MG63 (cell line): Measurements from ENCODE around the gene SPIRE1. TPM values are rescaled to one million over a fixed set of nuclear protein-coding genes. Genes with fewer than 3 reads are reported as not detected.

Experiments
- DNase-seq: peaks from one replicate; pipeline ENCODE4 v3.0.0-alpha.2; 2020
- H3K27me3 ChIP-seq: fragments of 250-450 bp; sonication (Bioruptor Pico); 2 replicates; pipeline ENCODE4 v1.5.1; 2020; ENCODE audit warnings: mild to moderate bottlenecking, moderate library complexity
- H3K36me3 ChIP-seq: fragments of 250-450 bp; sonication (Bioruptor Pico); 2 replicates; pipeline ENCODE4 v1.5.1; 2020; ENCODE audit warnings: mild to moderate bottlenecking, moderate library complexity
- H3K4me3 ChIP-seq: fragments of 250-450 bp; sonication (Bioruptor Pico); 2 replicates; pipeline ENCODE4 v1.5.1; 2020; ENCODE audit warnings: mild to moderate bottlenecking, moderate library complexity
- H3K9me3 ChIP-seq: fragments of 250-450 bp; sonication (Bioruptor Pico); 2 replicates; pipeline ENCODE4 v1.5.1; 2020; ENCODE audit warnings: mild to moderate bottlenecking, moderate library complexity
- total RNA-seq: library from RNA; depleted of rRNA; stranded (reverse); fragments of >200 nt; shearing (Covaris generic); gene quantifications from 2 replicates; pipeline ENCODE4 v1.2.3, GENCODE V29; 2014; ENCODE audit warnings: low replicate concordance; rRNA removed

The SPIRE1 gene
- total RNA-seq, 1 experiment from 2014 or later, result 19.9 TPM

DNA sequence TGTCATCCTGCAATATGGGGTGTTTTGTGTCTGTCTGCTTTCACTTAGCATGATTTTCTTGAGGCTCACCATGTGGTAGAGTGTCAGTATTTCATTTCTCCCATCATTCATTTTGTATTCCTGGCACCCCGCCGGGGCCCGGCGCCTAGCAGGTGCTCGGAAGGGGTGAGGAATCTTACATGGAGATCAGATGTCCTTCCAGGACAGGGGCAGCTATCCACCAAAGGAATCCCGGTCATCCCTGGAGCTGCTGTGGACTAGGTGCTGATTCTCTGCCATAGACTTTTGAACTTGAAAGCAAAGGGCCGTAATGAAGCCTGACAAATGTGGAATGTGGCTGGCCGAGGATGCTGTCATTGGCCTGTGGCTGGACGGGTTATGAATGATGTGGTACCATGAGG, 247.8 kb downstream of the SPIRE1 start:
- no peaks in the 10 kb centered on the region for H3K9me3 ChIP-seq
- peaks cover 25% of the 10 kb centered on the region for H3K36me3 ChIP-seq
- no peaks in the 10 kb centered on the region for H3K27me3 ChIP-seq
- DNase-seq, result no peak
- no peak overlapping the region for H3K4me3 ChIP-seq

DNA sequence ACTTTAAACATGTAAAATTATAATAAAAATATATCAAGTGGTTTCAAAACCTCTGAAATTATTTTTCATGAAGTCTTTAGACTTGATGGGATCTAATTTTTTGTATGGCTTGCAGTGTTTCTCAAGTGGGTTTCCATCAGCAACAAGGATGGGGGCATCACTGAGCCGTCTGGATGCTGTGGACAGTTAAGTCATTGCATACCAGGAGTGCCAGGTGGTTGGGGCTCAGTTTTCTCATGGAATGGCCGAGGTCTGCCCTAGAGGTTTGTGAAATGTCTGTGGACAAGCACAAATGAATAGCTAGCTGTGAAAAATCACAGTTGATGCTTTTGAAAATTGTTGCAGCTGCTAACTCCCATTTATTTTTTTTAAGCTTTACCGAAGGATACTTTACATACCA, 248.4 kb downstream of the SPIRE1 start:
- no peaks in the 10 kb centered on the region for H3K9me3 ChIP-seq
- no peak for DNase-seq
- H3K36me3 ChIP-seq, result peaks cover 25% of the 10 kb centered on the region
- peak overlapping the region; percentile 3; the same call in 1 of the 2 replicates for H3K4me3 ChIP-seq
- no peaks in the 10 kb centered on the region for H3K27me3 ChIP-seq

DNA sequence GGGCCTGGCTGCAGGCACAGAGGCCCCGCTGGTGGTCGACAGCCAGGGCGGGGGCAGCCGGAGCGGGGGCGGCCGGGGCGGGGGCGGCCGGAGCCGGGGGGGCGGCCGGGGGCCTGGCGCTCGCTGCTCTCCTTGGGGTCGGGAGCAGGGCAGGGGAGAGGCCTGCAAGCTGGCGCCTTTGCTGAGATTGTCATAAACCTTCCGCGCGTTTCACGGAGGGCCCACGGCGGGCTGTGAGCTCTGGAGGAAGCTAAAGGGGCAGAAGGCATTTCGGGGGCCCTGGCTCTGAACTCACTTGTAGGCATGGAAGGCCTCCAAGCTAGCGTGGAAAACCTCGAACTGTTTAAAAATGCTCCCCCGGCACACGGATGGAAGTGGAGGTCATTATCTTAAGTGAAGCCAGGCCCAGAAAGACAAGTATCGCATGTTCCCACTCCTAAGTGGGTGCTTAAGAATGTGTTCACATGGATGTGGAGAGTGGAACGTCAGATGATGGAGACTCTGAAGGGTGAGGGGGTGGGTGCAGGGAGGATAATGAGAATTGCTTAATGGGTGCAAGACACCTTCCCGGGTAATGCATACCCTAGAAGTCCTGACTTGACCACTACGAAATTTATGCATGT, 249.5 kb downstream of the SPIRE1 start:
- peaks cover 16% of the 10 kb centered on the region for H3K36me3 ChIP-seq
- no peaks in the 10 kb centered on the region for H3K9me3 ChIP-seq
- no peaks in the 10 kb centered on the region for H3K27me3 ChIP-seq
- no peak for DNase-seq
- peak overlapping the region; percentile 61 for H3K4me3 ChIP-seq

DNA sequence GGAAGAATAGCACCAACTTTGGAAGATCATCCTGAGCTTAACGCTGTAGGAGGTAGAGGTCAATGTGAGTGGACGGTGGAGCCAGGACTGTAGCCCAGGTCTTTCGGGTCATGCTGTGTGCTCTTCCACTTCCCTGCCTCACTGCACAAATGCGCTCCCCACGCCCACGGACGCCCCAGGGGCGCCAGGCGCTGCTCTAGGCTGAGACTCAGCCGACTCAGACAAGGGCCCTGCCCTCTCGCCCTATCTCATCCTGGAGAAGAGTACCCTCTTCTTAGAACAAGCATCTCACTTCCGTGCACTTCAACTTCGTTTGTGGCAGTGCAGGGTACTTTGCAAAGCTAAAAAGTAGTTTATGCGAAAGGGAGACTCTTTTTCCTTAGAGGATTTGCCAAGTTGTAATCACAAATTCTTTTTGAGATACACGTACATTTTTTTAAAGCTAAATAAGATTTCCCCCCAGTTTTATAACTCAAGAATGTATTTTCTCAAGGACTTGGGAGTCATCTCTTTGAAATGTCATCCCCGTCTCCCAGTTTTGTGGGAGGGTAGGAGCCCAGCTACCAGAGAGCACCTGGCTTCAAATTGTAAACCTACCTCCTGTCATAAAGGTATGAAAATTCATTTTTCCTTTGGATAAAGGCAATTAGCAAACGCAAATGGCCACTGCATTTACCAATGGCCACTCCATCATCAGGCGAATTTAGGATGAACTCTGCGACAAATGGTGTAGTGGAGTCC, 251.4 kb downstream of the SPIRE1 start:
- Histone ChIP-seq H3K4me3 (no peak overlapping the region), H3K9me3 (no peaks in the 10 kb centered on the region), H3K27me3 (no peaks in the 10 kb centered on the region), H3K36me3 (peaks cover 11% of the 10 kb centered on the region)
- no peak for DNase-seq

GRCh38 chr18:12405066-12405465, 252.8 kb downstream of the SPIRE1 start:
- H3K27me3 ChIP-seq, result no peaks in the 10 kb centered on the region
- no peaks in the 10 kb centered on the region for H3K9me3 ChIP-seq
- H3K36me3 ChIP-seq, result peaks cover 2% of the 10 kb centered on the region
- DNase-seq, result no peak
- no peak overlapping the region for H3K4me3 ChIP-seq

- H3K4me3 ChIP-seq, result no peak overlapping the region
- no peaks in the 10 kb centered on the region for H3K9me3 ChIP-seq
- no peaks in the 10 kb centered on the region for H3K36me3 ChIP-seq
- peak; percentile 55 for DNase-seq
- H3K27me3 ChIP-seq, result no peaks in the 10 kb centered on the region
Measured at GRCh38 chr18:12403601-12404506, 254.1 kb downstream of the SPIRE1 start.

DNA sequence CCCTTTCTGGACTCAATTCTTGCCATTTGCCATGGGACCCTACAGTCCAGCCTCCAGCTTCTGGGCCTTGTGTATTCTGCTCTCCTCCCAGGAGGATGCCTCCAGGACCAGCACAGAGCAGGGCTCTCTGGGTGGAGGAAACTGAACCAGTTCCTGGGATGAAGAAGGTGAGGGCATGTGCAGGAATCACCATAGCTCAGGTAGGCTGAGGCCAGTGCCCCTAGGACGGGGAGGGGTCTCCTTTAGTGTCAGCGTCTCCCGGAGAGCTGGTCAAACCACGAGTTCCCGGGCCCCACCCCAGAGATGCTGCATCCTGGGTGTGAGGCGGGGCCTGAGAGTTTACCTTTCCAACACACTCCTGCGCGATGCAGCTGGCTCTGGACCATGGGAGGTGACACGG, 256.0 kb downstream of the SPIRE1 start:
- Histone ChIP-seq H3K9me3 (no peaks in the 10 kb centered on the region), H3K4me3 (no peak overlapping the region), H3K27me3 (no peaks in the 10 kb centered on the region), H3K36me3 (no peaks in the 10 kb centered on the region)
- DNase-seq, result no peak

GRCh38 chr18:12399231-12399630, 258.7 kb downstream of the SPIRE1 start:
- no peak overlapping the region for H3K4me3 ChIP-seq
- no peaks in the 10 kb centered on the region for H3K9me3 ChIP-seq
- no peak for DNase-seq
- no peaks in the 10 kb centered on the region for H3K27me3 ChIP-seq
- H3K36me3 ChIP-seq, result no peaks in the 10 kb centered on the region

- no peaks in the 10 kb centered on the region for H3K9me3 ChIP-seq
- H3K36me3 ChIP-seq, result no peaks in the 10 kb centered on the region
- no peaks in the 10 kb centered on the region for H3K27me3 ChIP-seq
- no peak overlapping the region for H3K4me3 ChIP-seq
- DNase-seq, result no peak
Measured at GRCh38 chr18:12398625-12399024, 259.3 kb downstream of the SPIRE1 start.

- no peaks in the 10 kb centered on the region for H3K27me3 ChIP-seq
- no peak overlapping the region for H3K4me3 ChIP-seq
Measured at GRCh38 chr18:12397793-12398192, 260.1 kb downstream of the SPIRE1 start.

DNA sequence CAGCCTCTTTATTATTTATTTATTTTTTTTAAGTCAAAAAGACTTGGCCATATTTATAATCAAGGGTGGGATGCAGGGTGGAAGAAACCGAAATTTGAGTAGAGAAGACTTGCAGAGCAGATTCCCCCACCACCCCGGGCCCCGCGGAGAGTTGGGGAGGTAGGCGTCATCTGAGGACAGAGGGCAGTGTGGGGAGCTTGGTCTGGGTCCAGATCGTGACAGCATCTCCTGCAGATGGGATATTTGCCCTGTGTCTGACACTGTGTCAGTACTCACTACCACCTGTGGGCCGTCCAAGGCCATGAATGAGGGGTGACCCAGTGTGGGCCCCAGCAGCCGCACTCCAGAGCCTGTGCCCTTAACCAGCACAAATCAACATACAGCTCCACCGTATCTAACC, 260.7 kb downstream of the SPIRE1 start:
- no peak for DNase-seq
- Histone ChIP-seq H3K36me3 (no peaks in the 10 kb centered on the region), H3K4me3 (no peak overlapping the region), H3K27me3 (no peaks in the 10 kb centered on the region), H3K9me3 (no peaks in the 10 kb centered on the region)

More at GRCh38 chr18:12397793-12398192, 260.1 kb downstream of the SPIRE1 start:
- Histone ChIP-seq H3K9me3 (no peaks in the 10 kb centered on the region), H3K36me3 (no peaks in the 10 kb centered on the region)
- no peak for DNase-seq

Other genes starting within 250 kb of the SPIRE1 start
- 3.6 and 6.6 TPM in 2 replicates for gene CEP76, start 44.6 kb upstream of the SPIRE1 start, total RNA-seq
- gene PSMG2, start 44.9 kb upstream of the SPIRE1 start, total RNA-seq, result 84.1 and 120 TPM in 2 replicates
- gene PTPN2, start 226.1 kb upstream of the SPIRE1 start, total RNA-seq, result 23.3 and 25.1 TPM in 2 replicates